ENCODE results near the gene RIMBP2.
"Not testable (repeated sequence)": the region's sequence is repeated elsewhere in the genome, so short reads cannot be mapped to it uniquely, and the experiment has no call there.

RIMBP2 gene, protein sequence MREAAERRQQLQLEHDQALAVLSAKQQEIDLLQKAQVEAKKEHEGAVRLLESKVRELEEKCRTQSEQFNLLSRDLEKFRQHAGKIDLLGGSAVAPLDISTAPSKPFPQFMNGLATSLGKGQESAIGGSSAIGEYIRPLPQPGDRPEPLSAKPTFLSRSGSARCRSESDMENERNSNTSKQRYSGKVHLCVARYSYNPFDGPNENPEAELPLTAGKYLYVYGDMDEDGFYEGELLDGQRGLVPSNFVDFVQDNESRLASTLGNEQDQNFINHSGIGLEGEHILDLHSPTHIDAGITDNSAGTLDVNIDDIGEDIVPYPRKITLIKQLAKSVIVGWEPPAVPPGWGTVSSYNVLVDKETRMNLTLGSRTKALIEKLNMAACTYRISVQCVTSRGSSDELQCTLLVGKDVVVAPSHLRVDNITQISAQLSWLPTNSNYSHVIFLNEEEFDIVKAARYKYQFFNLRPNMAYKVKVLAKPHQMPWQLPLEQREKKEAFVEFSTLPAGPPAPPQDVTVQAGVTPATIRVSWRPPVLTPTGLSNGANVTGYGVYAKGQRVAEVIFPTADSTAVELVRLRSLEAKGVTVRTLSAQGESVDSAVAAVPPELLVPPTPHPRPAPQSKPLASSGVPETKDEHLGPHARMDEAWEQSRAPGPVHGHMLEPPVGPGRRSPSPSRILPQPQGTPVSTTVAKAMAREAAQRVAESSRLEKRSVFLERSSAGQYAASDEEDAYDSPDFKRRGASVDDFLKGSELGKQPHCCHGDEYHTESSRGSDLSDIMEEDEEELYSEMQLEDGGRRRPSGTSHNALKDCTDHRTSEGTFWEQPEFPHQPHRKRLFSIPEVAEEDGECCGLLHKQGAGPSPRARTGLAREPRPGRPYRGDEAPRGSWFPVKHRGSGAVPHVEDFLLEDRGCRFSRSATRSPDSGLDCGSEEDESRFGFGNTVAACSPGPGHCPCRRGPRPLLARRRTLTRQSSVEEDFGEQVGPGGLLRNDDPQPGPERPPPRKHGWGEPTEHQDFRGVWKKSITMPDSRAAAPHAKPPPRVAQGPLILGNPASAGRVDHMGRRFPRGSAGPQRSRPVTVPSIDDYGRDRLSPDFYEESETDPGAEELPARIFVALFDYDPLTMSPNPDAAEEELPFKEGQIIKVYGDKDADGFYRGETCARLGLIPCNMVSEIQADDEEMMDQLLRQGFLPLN (N-terminal part only)

DNA sequence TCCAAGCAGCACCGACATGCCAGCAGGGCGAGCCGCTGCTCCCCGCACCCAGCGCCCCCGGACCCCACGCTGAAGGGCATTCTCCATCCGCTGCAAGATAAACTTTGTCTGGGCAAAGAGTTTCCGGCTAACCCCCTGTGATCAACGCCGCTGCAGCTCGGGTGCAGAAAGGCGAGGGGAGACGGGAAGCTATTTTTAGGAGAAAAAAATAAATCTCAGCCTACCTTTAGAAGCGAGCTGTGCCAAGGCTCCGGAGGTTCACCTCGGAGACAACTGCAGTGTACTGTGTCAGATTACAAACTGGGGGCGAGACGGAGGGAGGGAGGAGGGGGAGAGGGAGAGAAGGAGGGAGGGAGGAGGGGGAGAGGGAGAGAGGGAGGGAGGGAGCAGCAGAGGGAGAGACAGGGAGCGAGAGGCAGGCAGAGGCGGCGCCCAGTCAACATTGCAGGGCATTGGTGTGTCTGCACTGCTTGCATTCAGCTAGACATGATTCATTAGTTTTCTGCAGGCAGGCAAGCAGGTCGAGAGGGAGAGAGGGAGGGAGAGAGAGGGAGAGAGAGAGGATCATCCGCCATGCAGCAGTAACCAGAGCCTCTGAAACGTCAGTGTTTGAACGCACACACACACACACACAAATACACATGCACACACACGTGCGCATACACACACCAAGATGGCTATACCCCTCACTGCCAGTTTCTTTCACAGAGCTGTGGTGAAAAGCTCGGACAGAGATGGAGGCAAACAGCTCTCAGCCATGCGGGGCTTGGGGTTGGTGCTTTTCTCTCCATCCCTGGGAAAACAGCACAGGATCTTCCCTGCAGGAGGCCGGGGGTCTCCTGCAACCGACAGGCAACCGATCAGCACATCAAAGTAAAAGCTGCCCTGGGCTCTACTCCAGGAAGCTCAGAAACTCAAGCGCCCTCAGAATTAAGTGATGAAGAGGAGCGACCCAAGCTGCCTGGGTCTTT lies at the start of gene RIMBP2:
RIMBP2 (minus strand) TSS at position 302 of the 971 bp plus-strand sequence. CDS start 237,286 bp downstream, outside the sequence.
- in situ Hi-C loops (cut with HindIII; ENCODE audit: low sequenced_read_pairs), result no loop called here

DNA sequence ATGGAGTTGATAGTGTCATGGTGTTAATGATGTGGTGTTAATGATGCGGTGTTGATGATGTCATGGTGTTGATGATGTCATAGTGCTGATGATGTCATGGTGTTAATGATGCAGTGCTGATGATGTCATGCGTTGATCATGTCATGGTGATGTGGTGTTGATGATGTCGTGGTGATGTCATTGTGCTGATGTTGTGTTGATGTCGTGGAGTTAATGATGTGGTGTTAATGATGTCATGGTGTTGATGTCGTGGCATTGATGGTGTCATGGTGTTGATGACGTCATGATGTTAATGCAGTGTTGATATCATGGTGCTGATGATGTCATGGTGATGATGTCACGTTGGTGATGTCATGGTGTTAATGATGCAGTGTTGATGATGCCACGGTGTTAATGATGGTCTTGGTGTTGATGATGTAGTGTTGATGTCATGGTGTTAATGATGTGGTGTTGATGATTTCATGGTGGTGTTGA lies 49.1 kb upstream of the RIMBP2 start:
- in situ Hi-C loops (cut with HindIII; ENCODE audit: low sequenced_read_pairs), result no loop called here

DNA sequence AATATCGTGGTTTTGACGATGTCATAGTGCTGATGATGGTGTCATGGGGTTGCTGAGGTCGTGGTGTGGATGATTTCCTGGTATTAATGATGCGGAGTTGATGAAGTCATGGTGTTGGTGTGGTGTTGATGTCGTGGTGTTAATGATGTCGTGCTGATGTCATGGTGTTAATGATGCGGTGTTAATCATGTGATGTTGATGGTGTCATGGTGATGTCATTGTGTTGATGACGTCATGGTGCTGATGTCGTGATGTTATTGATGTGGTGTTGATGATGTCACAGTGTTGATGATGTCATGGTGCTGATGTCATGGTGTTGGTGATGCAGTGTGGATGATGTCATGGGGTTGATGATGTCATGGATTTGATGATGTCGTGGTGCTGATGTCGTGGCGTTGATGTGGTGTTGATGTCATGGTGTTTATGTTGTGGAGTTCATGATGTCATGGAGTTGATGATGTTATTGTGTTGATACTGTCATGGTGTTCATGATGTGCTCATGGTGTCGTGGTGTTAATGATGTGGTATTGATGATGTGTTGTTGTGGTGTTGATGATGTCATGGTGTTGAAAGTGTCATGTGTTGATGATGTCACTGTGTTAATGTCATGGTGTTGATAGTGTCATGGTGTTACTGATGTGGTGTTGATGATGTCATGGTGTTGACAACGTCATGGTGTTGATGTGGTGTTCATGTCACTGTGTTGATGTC lies 48.5 kb upstream of the RIMBP2 start:
- in situ Hi-C loops (cut with HindIII; ENCODE audit: low sequenced_read_pairs), result no loop called here

DNA sequence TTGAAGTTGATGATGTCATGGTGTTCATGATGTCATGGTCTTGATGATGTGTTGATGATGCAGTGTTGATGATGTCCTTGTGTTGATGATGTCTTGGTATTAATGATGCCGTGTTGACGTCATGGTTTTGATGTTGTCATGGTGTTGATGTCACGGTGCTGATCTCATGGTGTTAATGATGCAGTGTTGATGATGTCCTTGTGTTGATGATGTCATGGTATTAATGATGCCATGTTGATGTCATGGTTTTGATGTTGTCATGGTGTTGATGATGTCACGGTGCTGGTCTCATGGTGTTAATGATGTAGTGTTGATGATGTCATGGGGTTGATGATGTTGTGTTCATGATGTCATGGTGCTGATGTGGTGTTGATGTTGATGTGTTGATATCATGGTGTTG lies 48.0 kb upstream of the RIMBP2 start:
- in situ Hi-C loops (cut with HindIII; ENCODE audit: low sequenced_read_pairs), result no loop called here

DNA sequence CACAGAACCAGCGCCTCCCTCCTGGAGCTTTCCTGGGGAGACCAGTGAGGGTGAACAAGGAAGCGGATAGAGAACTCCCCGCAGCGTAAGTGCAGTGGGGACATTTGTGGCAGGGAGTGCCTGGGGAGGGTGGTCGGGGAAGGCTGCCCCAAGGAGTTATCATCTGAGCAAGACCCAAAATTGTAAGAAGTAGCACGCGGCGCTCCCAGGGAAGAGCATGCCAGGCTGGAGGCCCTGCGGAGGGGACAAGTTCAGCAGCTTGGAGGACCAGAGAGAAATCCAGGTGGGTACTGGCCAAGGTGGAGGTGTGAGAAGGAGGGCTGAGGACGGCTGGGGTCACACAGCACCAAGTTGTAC lies 46.2 kb upstream of the RIMBP2 start:
- in situ Hi-C loops (cut with HindIII; ENCODE audit: low sequenced_read_pairs), result no loop called here

DNA sequence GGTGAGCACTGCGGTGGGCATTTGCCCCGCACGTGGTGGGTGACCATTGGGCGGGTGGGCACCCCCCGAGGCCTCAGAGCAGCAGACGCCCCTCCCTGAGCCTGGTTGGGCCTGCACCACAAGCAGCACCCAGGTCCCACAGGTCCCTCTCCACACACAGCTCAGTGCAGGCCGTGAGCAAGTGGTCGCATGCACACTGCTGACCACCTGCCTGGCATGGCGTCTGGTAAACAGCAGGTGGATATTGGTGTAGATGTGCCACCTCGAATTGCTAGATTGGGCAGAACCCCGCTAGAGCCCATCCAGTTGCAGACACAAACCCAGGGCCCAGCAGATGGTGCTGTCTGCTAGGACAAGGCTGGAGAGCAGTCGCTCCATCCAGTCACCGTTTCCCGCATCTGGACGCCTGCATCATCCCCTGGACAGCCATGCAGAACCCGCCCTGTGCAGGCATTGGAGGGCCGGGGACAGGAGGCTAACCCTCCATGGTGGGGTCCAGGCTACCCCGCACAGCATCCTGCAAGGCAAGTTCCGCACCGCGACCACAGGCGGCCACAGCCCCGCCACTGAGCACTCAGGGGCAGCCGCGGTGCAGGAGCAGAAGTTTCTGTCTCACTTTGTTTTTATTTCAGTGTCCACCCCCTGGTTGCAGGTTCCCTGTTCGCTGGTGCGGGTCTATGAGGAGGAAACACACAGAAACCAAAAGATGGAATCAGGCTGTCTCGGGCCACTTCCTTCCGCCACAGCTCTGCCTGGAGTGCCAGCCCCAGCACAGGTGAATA lies 45.6 kb upstream of the RIMBP2 start:
- in situ Hi-C loops (cut with HindIII; ENCODE audit: low sequenced_read_pairs), result no loop called here

DNA sequence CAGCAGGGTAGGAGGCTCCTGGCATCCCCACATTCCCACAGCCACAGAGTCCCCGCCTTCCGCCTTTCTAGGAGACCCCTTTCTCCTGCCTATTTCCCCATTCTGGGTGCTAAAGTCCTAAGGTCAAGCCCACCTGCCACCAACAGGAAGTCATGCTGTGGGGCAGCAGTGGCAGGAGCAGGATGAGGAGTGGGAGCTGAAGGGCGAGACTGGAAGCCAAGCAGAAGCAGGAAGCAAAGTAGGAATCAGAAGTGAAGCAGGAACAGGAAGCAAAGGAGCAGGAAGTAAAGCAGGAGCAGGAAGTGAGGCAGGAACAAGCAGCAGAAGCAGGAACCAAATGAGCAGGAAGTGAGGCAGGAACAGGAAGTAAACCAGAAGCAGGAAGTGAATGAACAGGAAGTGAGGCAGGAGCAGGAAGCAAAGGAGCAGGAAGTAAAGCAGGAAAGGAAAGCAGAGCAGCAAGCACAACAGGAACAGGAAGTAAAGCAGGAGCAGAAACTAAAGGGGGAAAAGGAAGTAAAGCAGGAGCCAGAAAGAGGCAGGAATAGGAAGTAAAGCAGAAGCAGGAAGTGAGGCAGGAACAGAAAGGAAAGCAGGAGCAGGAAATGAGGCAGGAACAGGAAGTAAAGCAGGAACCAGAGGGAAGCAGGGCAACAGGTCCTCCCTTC lies 38.3 kb upstream of the RIMBP2 start:
- in situ Hi-C loops (cut with HindIII; ENCODE audit: low sequenced_read_pairs), result no loop called here

DNA sequence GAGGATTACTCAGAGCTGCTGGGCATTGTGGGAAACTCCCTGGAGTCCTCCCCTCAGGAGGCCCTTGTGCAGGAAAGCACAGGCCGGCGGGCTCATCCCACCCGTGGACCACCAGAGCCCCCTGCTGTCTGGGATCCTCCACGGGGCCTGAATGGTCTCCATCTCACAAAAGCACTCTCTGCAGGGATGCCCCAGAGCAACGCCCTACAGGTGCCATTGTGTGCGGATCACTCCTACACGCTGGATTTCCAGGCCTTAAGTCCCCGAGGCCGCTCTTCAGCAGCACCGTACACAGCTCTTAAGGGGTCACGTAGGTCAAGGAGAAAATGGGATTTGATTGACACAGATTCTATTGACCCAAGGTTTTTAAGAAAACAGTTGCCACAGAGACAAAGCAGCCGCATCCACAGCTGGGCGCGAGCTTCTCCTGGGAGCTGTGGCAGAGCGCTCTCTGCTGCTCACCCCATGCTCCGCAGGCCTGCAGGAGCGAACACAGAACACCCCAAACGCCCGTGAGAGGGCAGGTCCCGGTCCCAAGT lies 36.7 kb upstream of the RIMBP2 start:
- in situ Hi-C loops (cut with HindIII; ENCODE audit: low sequenced_read_pairs), result no loop called here

DNA sequence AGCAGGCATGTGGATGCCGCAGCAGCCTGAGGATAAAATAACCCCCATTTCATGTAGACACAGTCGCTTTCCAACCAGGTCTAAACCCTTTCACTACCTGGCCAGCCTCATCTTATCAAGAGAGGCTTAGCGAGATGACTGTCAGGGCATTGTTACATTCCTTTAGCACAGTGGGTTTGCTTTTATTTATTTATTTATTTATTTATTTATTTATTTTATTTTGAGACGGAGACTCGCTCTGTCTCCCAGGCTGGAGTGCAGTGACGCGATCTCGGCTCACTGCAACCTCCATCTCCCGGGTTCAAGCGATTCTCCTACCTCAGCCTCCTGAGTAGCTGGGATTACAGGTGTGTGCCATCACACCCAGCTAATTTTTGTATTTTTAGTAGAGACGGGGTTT lies 35.9 kb upstream of the RIMBP2 start:
- in situ Hi-C loops (cut with HindIII; ENCODE audit: low sequenced_read_pairs), result not testable (repeated sequence)

DNA sequence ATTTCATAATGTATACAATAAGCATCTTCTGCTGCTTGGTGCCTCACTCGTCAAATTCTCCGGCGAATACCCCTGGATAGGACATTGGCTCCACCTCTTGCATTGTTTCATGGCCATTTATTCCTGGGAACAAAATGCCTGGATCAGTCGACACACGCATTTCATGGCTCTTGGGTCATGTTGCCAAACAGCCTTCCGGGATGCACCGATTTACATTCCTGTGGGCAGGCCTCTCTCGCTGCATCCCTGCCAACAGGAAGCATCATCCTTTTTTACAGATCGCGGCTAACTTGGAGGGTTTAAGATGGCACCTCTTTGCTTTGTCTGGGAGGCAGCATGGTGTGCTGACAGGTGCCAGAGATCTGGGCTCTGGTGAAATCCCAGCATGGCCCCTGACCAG lies 32.7 kb upstream of the RIMBP2 start:
- in situ Hi-C loops (cut with HindIII; ENCODE audit: low sequenced_read_pairs), result loop anchor here (10.0 kb wide), 1 partner anchor 84 kb away; no protein-coding TSS in a partner anchor

DNA sequence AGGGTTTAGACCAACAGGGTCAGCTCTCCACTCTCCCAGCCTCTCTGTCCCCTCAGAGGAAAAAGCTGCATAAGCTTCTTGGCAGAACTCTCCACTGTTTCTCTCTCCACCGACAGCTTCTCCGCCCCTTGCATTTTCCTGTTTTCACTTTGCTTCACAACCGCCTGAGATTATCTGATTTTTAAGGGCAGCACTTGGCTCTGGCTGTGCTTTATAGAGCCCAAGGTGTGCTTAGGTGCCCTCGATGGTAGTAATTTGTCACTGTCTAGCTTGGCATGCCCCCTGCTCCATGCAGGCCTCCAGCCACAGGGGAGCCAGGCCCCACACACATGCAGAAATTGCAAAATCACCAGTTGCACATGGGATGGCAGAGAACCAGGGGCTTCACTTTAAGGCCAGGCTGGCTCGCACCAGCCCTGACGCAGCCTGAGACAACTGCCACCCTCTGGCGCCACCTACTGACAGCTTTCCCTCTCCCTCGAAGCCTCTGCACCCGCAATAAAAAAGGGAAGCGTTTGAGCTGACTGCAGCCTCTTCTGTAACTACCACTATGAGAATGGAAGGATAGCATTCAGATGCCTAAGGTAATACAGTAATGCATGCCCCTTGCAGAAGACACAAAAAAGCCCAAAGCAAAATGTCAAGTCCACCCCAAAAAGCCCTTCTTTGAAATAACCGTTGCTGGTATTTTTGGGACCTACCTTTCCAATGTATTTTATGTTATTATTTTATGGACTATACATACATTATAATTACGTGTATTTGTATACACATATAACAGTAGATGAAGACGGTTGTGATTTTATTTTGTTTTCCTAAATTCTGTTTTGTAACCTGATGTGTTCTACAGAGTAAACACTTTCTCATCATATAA lies 32.0 kb upstream of the RIMBP2 start:
- in situ Hi-C loops (cut with HindIII; ENCODE audit: low sequenced_read_pairs), result loop anchor here (10.0 kb wide), 1 partner anchor 83 kb away; no protein-coding TSS in a partner anchor

DNA sequence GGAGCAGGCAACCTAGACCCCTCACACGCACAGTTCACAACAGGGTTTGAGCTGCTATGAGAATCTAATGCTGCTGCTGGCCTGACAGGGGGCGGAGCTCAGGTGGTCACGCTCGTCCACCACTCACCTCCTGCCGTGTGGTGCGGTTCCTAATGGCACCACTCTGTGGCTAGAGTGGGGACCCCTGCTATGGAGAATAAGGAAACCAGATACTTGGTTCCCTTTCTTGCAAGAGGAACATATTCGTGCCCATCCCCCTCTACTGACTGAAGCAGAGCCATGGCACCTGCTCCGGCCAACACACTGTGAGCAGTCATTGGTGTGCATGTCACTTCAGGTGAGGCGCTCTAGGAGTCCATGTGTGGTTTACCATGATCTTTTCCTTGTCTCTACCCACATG lies 30.4 kb upstream of the RIMBP2 start:
- in situ Hi-C loops (cut with HindIII; ENCODE audit: low sequenced_read_pairs), result loop anchor here (10.0 kb wide), 1 partner anchor 82 kb away; no protein-coding TSS in a partner anchor

DNA sequence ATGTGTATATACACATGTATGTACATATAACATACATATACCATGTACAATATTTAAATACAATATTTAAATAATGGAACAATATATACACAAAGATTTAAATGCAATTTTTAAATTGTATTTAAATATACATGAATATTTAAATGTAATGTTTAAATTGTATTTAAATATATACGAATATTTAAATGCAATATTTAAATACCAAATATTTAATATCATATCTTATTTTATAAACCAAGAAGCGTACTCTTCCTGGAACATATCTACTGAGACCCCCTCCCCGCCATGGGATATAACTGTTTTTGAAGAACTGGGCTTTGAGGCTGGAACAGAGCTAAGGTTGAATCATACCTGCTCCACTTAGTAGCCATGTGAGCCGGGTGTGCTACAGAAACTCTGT lies 29.8 kb upstream of the RIMBP2 start:
- in situ Hi-C loops (cut with HindIII; ENCODE audit: low sequenced_read_pairs), result loop anchor here (10.0 kb wide), 1 partner anchor 81 kb away; no protein-coding TSS in a partner anchor

DNA sequence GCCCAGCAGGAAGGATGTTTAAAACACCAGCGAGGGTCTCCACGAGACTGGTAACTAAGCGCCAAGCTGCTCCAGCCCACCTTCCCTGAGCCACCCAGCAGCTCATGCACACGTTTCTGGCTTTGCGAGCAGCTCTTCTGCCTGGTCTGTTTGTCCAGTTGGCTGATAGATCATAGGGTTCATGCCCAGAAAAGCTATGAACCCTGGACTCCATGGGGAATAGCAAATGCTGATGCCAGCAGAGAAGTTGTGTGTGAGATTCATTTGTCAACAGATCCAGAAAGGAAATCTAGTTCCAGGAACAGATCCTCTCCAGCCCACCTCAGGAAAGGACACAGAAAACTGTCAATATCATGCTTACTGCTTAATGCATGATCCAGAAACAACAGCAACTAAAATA lies 28.2 kb upstream of the RIMBP2 start:
- in situ Hi-C loops (cut with HindIII; ENCODE audit: low sequenced_read_pairs), result loop anchor here (10.0 kb wide), 1 partner anchor 79 kb away; no protein-coding TSS in a partner anchor

DNA sequence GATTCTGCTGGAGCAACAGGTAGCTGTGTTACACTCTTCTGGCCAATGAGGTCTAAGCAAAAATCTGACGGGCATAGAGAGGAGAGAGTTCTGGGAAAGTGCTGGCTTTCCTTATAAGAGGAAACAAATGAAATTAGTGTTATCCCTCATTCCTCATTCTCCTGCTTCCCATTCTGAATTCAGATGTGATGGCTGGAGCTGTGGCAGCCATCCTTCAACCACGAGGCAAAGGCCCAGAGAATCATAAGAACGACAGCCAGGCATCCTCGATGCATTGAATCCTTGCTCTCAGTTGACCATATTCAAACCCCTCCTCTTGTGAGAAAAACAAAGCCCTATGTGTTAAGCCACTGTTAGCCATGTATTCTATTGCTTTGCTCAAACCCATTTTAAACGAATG lies 27.5 kb upstream of the RIMBP2 start:
- in situ Hi-C loops (cut with HindIII; ENCODE audit: low sequenced_read_pairs), result loop anchor here (10.0 kb wide), 1 partner anchor 79 kb away; no protein-coding TSS in a partner anchor

DNA sequence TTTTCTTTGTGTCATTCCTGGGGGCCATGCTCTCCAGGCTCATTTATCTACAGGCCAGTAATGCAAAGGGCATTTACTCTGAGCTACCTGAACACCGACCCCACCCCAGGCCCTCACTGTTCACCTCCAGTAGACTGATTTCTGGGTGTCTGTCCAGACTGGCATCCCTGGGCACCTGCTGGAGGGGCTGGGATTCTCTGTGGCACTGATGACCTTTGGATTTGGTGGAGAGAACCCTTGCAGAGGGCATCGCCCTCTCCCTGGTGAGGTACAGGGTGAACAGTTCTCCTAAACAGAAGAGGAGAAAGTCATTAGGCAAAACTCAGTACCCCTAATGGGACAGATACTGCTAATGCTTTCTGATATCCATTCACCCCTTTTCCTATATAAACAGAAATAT lies 27.1 kb upstream of the RIMBP2 start:
- in situ Hi-C loops (cut with HindIII; ENCODE audit: low sequenced_read_pairs), result loop anchor here (10.0 kb wide), 1 partner anchor 78 kb away; no protein-coding TSS in a partner anchor
